GM12878 (cell line): ENCODE measurements around the gene ZWILCH. TPM values are rescaled to one million over a fixed set of nuclear protein-coding genes. Genes with fewer than 3 reads are reported as not detected.
A peak's percentile ranks its signal among the peaks of the same experiment; 100 is the strongest.

Experiments
- ASH2L ChIP-seq: fragments of 300-600, 200-600 bp; sonication (generic); IDR thresholded peaks from 2 replicates; pipeline ENCODE4 v1.6.1; 2017; ENCODE audit warnings: low read depth, mild to moderate bottlenecking, borderline replicate concordance
- CBX5 ChIP-seq: sonication (generic); IDR thresholded peaks from 2 replicates; pipeline ENCODE4 v1.6.1; 2016; ENCODE audit warnings: low read depth, moderate library complexity, mild to moderate bottlenecking, inconsistent platforms
- CHD4 ChIP-seq: fragments of 200-600 bp; sonication (generic); IDR thresholded peaks from 2 replicates; pipeline ENCODE4 v1.6.1; 2016; ENCODE audit warnings: mild to moderate bottlenecking
- EED ChIP-seq: sonication (generic); IDR thresholded peaks from 2 replicates; pipeline ENCODE4 v1.6.1; 2016; ENCODE audit warnings: antibody characterized with exemption, low read depth
- EP300 ChIP-seq, 2 experiments: fragments of 150-350 bp in 1 of 2; IDR thresholded peaks; 2 replicates each; pipeline ENCODE4 v1.6.1; 2011 to 2012; ENCODE audit warnings: low read depth in 2 of 2, low read length in 2 of 2, borderline replicate concordance in 1 of 2, improper control_type of control experiment in 1 of 2, inconsistent platforms in 1 of 2; ENCODE audit not compliant: control insufficient read depth in 1 of 2
- FOXK2 ChIP-seq: fragments of 450-650 bp; IDR thresholded peaks from 2 replicates; pipeline ENCODE4 v1.6.1; 2017; ENCODE audit warnings: mild to moderate bottlenecking, moderate library complexity
- KLF5 ChIP-seq: fragments of 450-650 bp; IDR thresholded peaks from 2 replicates; pipeline ENCODE4 v1.6.1; 2014; ENCODE audit warnings: mild to moderate bottlenecking; ENCODE audit not compliant: partially characterized antibody
- MTA3 ChIP-seq: IDR thresholded peaks from 2 replicates; pipeline ENCODE4 v1.6.1; 2012; ENCODE audit warnings: low read length, inconsistent platforms, borderline replicate concordance
- MYB ChIP-seq: fragments of 150-350 bp; IDR thresholded peaks from 2 replicates; pipeline ENCODE4 v1.6.1; 2014; ENCODE audit warnings: mild to moderate bottlenecking, low read depth, low read length, borderline replicate concordance
- NR2C2 ChIP-seq: IDR thresholded peaks from 2 replicates; pipeline ENCODE4 v1.6.1; 2011; ENCODE audit warnings: borderline replicate concordance, low read depth; ENCODE audit not compliant: control insufficient read depth, insufficient read length
- RELA ChIP-seq: fragments of 450-650 bp; IDR thresholded peaks from 2 replicates; pipeline ENCODE4 v1.8.0; 2014; ENCODE audit warnings: borderline replicate concordance; ENCODE audit not compliant: partially characterized antibody
- SIN3A ChIP-seq: IDR thresholded peaks from 2 replicates; pipeline ENCODE4 v1.6.1; 2012; ENCODE audit warnings: low read depth, low read length, improper control_type of control experiment
- SREBF2 ChIP-seq: IDR thresholded peaks from 2 replicates; pipeline ENCODE4 v1.6.1; 2012; ENCODE audit warnings: mild to moderate bottlenecking, low read length
- YBX1 ChIP-seq: fragments of 450-650 bp; IDR thresholded peaks from 2 replicates; pipeline ENCODE4 v1.6.1; 2016; ENCODE audit warnings: antibody characterized with exemption
- YY1 ChIP-seq: IDR thresholded peaks from 2 replicates; pipeline ENCODE4 v1.6.1; 2011; ENCODE audit warnings: low read depth, mild to moderate bottlenecking, low read length
- ZBED1 ChIP-seq: IDR thresholded peaks from 2 replicates; pipeline ENCODE4 v1.6.1; 2016; ENCODE audit warnings: borderline replicate concordance
- ZNF207 ChIP-seq: fragments of 450-650 bp; IDR thresholded peaks from 2 replicates; pipeline ENCODE4 v1.6.1; 2014; ENCODE audit warnings: antibody characterized with exemption, mild to moderate bottlenecking, borderline replicate concordance
- ZNF384 ChIP-seq: IDR thresholded peaks from 2 replicates; pipeline ENCODE4 v1.6.1; 2012; ENCODE audit warnings: low read depth, mild to moderate bottlenecking, low read length, improper control_type of control experiment, borderline replicate concordance
- polyA plus RNA-seq, 11 experiments: library from polyadenylated mRNA; depleted of rRNA in 4 of 11; unstranded in 6 of 11; stranded (reverse) in 5 of 11; fragments of >200 nt; fragmentation: Nextera tagmentation in 4 of 11; fragmentation: Illumina TruSeq in 1 of 11; extraction: Ambion mirVana in 4 of 11; extraction: Trizol in 1 of 11; gene quantifications; 1 replicate in 1 of 11; 2 replicates in 10 of 11; pipeline versions ENCODE4 v1.2.1 to v1.2.3, GENCODE V29; 2011 to 2016; ENCODE audit warnings: inconsistent platforms in 2 of 11, missing spikeins in 2 of 11, low read depth in 1 of 11
- total RNA-seq, 4 experiments: library from RNA; depleted of rRNA in 3 of 4; stranded (reverse); fragments of >200 nt in 3 of 4; fragmentation: Illumina TruSeq in 1 of 4; extraction: Trizol in 1 of 4; gene quantifications; 2 replicates each; pipeline versions ENCODE4 v1.2.1 to v1.2.3, GENCODE V29; 2013 to 2021
- TF ChIP-seq, protein P1 (sequence below): fragments of 150-350 bp; IDR thresholded peaks from 2 replicates; pipeline ENCODE4 v1.6.1; 2014; ENCODE audit warnings: mild to moderate bottlenecking, low read depth, low read length
- TF ChIP-seq, protein P2 (sequence below): IDR thresholded peaks from 2 replicates; pipeline ENCODE4 v1.6.1; 2011; ENCODE audit warnings: borderline replicate concordance, low read depth, mild to moderate bottlenecking, moderate library complexity, mixed read lengths, low read length; ENCODE audit not compliant: insufficient read depth; ENCODE audit errors: extremely low read length
- TF ChIP-seq, protein P3 (sequence below): fragments of 450-650 bp; IDR thresholded peaks from 2 replicates; pipeline ENCODE4 v1.6.1; 2017; ENCODE audit warnings: mild to moderate bottlenecking, moderate library complexity
- TF ChIP-seq, protein P4 (sequence below): fragments of 450-650 bp; IDR thresholded peaks from 2 replicates; pipeline ENCODE4 v1.6.1; 2017; ENCODE audit warnings: mild to moderate bottlenecking

ZWILCH gene
- total and polyA plus RNA-seq, 10 of the 15 experiments (the other 5 are each of a cell fraction or from before 2014, with no cell fraction given) = 15.6 to 73.9 (median 32.4) TPM

DNA sequence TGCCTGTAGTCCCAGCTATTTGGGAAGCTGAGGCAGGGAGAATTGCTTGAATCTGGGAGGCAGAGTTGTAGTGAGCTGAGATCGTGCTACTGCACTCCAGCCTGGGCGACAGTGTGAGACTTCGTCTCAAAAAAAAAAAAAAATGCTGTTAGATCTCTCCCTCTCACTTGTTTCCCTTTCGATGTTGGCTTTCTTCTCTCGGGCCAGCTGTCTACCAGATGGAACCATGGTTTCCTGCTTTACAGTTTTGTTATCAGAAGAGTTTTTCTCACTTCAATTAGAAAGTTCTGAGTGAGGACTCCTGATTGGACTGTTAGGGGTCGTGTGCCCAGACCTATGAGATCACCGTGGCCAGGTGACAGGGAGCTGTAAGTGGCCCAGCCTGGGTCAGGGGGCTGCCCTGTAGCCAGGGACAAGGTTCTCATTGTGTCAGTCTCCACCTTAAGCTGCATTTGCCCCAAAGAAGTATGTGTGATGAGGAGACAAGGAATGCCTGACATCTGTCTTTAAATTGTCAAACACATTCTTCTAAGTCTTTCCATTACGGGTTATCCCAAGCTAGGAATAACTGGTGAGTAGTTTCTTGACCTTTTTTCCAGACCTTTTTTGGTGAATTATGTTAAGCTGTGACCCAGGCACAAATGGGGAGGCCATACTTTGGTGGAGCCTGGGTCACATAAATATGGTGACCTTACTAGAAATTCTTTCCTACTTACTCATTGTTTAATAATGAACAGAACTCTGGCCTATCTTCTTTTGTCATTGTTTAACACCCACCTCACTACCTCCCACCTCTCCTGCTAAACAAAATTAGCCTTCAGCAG is 32.7 kb upstream of the ZWILCH start (continued):
- TF ChIP-seq, protein P1, sequence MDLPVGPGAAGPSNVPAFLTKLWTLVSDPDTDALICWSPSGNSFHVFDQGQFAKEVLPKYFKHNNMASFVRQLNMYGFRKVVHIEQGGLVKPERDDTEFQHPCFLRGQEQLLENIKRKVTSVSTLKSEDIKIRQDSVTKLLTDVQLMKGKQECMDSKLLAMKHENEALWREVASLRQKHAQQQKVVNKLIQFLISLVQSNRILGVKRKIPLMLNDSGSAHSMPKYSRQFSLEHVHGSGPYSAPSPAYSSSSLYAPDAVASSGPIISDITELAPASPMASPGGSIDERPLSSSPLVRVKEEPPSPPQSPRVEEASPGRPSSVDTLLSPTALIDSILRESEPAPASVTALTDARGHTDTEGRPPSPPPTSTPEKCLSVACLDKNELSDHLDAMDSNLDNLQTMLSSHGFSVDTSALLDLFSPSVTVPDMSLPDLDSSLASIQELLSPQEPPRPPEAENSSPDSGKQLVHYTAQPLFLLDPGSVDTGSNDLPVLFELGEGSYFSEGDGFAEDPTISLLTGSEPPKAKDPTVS = no peak
- TF ChIP-seq EP300 (IDR thresholded peaks at IDR 0.05; ENCODE audit: borderline replicate concordance in 1 of 2, control insufficient read depth in 1 of 2, low read depth in 2 of 2, low read length in 2 of 2) (no peak), MTA3 (no peak), ZNF384 (peak; percentile 90), NR2C2 (no peak), SREBF2 (no peak), YY1 (no peak), YBX1 (no peak), EED (no peak), CBX5 (no peak), MYB (no peak), KLF5 (no peak), ASH2L (no peak), ZNF207 (no peak), RELA (no peak), FOXK2 (peak; percentile 47; the same call in 1 of the 2 replicates), SIN3A (peak; percentile 43; the same call in 1 of the 2 replicates), CHD4 (no peak), ZBED1 (no peak)
- TF ChIP-seq, protein P2, sequence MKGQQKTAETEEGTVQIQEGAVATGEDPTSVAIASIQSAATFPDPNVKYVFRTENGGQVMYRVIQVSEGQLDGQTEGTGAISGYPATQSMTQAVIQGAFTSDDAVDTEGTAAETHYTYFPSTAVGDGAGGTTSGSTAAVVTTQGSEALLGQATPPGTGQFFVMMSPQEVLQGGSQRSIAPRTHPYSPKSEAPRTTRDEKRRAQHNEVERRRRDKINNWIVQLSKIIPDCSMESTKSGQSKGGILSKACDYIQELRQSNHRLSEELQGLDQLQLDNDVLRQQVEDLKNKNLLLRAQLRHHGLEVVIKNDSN = peak; percentile 36
- TF ChIP-seq, protein P3, sequence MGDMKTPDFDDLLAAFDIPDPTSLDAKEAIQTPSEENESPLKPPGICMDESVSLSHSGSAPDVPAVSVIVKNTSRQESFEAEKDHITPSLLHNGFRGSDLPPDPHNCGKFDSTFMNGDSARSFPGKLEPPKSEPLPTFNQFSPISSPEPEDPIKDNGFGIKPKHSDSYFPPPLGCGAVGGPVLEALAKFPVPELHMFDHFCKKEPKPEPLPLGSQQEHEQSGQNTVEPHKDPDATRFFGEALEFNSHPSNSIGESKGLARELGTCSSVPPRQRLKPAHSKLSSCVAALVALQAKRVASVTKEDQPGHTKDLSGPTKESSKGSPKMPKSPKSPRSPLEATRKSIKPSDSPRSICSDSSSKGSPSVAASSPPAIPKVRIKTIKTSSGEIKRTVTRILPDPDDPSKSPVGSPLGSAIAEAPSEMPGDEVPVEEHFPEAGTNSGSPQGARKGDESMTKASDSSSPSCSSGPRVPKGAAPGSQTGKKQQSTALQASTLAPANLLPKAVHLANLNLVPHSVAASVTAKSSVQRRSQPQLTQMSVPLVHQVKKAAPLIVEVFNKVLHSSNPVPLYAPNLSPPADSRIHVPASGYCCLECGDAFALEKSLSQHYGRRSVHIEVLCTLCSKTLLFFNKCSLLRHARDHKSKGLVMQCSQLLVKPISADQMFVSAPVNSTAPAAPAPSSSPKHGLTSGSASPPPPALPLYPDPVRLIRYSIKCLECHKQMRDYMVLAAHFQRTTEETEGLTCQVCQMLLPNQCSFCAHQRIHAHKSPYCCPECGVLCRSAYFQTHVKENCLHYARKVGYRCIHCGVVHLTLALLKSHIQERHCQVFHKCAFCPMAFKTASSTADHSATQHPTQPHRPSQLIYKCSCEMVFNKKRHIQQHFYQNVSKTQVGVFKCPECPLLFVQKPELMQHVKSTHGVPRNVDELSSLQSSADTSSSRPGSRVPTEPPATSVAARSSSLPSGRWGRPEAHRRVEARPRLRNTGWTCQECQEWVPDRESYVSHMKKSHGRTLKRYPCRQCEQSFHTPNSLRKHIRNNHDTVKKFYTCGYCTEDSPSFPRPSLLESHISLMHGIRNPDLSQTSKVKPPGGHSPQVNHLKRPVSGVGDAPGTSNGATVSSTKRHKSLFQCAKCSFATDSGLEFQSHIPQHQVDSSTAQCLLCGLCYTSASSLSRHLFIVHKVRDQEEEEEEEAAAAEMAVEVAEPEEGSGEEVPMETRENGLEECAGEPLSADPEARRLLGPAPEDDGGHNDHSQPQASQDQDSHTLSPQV = no peak
- TF ChIP-seq, protein P4, sequence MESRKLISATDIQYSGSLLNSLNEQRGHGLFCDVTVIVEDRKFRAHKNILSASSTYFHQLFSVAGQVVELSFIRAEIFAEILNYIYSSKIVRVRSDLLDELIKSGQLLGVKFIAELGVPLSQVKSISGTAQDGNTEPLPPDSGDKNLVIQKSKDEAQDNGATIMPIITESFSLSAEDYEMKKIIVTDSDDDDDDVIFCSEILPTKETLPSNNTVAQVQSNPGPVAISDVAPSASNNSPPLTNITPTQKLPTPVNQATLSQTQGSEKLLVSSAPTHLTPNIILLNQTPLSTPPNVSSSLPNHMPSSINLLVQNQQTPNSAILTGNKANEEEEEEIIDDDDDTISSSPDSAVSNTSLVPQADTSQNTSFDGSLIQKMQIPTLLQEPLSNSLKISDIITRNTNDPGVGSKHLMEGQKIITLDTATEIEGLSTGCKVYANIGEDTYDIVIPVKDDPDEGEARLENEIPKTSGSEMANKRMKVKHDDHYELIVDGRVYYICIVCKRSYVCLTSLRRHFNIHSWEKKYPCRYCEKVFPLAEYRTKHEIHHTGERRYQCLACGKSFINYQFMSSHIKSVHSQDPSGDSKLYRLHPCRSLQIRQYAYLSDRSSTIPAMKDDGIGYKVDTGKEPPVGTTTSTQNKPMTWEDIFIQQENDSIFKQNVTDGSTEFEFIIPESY = no peak
